Activated CD4-positive, CD25-positive, alpha-beta regulatory T cell (primary cell): ENCODE measurements around the gene TNFSF8.

Source experiments
- DNase-seq, 4 experiments: peaks; one replicate each; lab custom pipeline; 2025; lab: John Stamatoyannopoulos, UW

Gene TNFSF8

DNA sequence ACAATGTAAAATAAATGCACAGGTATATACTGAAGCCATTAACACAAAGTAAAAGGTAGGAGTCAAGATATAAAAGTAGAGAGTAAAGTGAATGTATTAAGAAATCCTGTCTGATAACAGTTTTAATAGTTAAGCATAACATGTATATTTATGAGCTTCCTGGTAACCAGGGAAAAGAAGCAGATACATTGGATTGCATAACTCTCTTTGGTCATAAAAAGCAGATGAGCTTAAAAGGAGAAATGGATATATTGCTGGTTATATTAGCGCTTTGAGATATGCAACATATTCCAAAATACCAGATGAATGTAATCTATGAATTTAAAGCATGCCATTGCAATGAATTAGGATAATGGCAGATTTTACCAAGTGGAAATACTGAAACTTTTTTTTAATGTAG lies 6.2 kb upstream of the TNFSF8 start:
- no peak for DNase-seq

DNA sequence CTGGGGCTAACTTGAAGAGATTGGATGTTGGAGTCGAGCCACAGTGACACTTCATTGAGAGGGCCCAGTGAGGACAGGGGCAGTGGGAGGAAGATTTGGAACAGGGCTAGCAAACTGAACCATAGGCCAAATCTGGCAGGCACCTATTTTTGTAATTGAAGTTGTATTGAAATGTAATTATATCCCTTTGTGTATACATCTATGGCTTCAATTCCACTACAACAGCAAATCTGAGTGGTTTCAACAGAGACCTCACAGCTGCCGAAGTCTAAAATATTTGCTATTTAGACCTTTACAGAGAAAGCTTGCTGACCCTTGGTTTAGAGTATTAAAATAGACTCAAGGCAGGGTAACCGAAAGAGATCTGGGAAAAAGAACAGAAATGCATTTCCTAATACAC lies 4.7 kb upstream of the TNFSF8 start:
- DNase-seq: no peak

DNA sequence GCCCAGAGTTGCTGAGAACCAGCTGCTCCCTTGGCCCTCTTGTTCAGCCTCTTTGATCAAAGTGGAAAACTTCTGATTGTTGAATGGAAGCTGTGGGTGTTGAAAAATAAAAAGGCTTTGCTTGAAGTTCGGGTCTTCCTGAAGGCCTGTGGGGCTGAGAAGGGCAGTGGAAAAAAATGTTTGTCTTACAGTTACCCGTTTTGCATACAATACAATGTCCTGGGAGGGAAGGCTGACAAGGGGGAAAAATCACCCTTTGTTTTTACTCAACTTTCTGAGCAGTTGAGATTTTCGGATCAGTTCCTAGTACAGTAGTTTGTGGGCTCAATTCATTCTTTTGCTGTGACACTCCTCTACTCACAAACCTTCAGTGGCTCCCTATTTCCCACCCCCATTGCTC lies 2.1 kb upstream of the TNFSF8 start:
- no peak for DNase-seq

DNA sequence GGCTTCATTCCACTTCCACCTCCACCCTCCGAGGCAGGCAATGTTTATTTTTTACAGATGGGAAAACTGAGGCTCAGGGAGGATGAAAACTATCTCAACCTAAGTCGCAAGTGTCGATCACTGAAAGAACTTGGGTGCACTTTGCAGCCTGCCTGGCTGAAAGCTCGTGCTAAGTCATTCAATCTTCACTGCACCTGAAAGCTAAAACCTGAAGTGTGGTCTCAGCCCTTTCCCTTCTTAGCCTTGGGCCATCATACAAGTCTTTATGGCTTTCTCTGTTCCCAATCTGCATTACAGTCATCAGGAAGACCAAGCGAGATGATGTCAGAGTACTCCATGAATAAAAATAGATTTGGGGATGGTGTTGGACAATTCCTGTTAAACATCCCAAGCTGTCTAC lies 1.0 kb upstream of the TNFSF8 start:
- DNase-seq: no peak

DNA sequence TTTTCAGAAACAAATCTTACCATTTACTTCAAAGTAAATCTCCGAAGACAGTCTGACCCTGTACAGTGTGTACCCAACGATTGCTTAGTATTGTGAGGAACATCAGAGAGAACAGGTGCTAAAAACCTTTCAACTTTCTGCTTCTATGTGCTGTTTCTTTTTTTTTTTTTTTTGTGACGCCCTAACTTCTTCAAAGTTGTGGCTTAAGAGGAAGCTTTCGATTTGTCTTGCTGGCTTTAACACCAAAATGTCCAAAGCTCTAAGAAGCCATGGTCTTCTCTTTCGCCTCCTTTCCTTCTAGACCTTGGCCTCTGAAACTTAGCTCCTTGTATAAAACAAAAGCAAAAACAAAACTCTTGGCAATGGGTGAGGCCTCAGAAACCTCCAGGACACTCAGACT lies 1.2 kb downstream of the TNFSF8 start:
- DNase-seq: no peak

DNA sequence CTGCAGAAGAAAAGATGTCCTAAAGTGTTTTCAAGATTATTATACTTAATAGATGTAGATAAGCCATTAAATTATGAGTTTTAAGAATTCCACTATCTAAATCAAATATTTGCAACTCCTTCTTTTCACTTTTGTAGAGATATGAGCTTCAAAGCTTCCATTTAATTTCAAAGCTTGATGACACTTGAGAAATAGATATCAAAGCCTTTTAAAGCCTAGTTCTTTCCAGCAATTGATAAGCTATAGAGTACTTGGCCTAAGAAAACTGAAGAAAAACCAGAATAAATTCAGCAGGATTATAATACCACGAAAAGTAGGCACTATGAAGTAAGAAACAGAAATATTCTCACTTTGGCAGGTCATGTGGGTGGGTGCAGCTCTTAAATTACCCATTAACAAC lies 1.7 kb downstream of the TNFSF8 start:
- DNase-seq: no peak

DNA sequence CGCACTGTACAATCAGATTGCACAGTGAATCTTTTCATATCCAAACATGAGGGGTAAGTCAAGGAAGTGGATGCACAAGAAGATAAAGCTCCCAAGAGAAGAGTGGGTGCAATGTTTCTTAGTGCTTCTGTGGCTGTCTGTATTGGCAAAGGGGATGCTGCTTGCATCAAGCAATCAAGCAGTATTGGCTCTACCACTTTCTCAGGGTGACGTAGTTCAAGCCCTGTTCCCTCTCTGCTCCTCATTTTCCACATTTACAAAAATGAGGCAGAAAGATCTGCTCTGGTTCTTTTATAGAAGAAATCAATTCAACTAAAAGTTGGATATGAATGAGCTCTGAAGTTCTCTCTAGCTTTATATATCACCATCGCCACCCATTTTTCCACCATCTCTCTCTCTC lies 2.3 kb downstream of the TNFSF8 start:
- DNase-seq: no peak

DNA sequence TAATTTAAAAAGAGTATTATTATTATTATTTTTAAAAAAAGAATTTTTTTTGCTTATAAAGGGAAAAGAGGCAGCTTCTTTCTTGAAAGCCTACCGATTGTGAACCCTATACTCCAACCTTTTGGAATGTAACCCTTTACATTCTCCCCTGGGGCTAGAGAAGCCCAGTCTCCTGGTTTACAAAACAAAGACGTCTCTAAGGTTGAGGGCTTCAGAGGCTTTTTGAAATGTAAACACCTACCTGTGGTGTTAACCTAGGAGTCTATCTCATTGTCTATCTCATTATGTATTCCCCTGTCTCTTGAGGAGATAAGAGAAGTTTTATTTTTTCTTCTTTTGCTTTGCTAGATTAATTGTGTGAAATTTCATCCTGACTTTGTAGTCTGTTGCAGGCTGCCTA lies 4.7 kb downstream of the TNFSF8 start:
- no peak for DNase-seq

DNA sequence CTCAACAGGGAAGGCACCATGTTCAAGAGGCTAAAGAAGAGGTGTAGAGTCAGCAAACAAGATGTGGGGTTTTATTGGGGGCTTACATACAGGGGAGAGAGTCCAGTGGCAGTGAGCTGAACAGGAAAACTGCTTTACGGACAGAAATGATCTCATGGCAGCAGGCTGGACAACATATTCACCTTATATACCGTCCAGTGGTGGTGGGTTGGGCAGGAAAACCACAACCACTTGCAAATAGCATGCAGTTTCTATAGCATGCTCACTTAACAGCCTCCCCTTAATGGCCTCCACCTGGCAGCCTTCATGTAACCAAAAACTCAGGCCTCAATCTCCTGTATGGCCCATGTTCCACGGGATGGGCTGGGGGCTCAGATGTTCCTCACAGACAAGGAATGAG lies 5.4 kb downstream of the TNFSF8 start:
- DNase-seq: no peak

DNA sequence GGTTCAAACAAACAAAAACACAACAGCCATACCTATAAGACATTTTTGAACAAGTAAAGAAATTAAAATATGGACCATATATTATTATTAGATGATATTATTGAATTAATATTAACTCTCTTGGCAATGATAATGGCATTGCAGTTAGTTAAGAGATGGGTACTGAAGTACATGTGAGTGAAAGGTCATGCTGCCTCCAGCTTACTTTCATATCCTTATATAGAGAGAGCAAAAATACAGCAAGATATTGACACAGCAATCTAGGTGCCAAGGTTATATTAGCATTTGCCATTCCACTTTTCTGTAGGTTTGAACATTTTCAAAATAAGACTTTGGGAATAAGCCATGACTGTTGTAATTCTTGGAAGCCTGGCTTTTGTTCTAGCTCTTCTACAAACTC lies 6.1 kb downstream of the TNFSF8 start:
- DNase-seq: no peak

DNA sequence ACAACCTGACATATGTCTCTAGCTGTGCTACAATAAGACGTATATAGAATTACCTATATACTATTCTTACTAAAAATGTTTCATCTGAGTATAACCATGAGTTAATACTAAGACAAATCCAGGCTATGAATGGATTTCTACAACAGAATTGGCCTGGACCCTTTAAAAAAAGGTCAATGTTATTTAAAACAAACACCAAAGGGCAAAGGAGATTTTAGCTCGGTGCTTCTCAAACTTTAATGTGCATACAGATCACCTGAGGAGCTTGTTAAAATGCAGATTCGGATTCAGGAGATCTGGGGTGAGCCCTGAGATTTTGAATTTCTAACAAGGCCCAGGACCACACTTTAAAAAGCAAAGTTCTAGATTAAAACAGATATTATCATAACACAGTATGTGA lies 6.5 kb downstream of the TNFSF8 start:
- DNase-seq: no peak

DNA sequence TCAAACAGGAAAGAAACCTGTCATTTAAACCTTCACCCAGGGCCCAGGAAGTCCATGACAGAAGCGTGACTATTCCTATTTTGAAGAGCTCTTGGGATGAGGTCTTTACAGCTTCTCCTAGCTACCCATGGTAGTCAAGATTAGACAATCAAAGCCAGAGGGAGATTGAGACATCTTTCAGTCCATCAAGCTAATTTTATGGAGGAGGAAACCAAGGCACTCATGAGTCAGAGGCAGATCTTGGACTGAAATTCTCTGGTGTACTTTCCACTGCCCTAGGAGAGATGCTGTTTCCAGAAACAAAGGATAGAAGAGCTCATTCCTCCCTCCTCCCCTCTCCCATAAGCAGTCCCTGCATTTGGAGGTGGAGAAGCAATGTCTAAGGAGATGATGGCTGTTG lies 9.2 kb downstream of the TNFSF8 start:
- DNase-seq: no peak

DNA sequence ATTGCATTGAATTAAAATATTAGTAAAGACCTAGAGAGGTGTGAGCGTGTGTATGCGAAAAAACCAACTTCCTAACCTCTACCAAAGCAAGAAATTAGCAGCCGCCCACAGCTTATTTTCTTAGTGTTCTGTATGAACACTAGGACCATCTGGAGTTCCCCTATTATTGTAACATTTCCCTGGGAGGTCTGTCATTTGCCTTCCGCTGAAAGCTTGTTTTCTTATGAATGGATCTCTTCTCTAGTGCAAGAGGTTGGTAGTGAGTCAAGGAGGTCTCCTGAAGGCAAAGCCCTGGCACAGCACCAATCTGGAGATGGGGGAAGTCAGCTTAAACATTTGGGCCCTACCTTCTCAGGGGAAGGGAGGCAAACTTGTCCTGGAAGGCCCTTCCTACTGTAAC lies 10.8 kb downstream of the TNFSF8 start:
- no peak for DNase-seq

DNA sequence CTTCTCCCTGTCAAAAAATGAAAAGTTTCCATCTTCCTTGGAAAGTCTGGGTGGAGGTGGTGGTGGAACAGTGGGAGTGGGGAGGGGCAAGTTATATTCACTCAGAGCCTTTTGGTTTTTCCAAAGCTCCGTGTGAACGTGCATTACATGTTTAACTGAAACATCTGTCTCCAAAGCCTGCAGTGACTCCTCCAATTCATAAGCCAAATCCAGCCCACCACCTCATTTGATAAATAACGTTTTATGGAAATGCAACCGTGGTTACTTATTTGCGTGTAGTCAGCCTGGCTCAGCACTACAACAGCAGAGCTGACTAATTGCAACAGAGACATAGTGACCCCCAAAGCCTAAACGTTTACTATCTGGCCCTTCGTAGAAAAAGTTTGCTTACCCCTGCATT lies 13.9 kb downstream of the TNFSF8 start:
- no peak for DNase-seq

DNA sequence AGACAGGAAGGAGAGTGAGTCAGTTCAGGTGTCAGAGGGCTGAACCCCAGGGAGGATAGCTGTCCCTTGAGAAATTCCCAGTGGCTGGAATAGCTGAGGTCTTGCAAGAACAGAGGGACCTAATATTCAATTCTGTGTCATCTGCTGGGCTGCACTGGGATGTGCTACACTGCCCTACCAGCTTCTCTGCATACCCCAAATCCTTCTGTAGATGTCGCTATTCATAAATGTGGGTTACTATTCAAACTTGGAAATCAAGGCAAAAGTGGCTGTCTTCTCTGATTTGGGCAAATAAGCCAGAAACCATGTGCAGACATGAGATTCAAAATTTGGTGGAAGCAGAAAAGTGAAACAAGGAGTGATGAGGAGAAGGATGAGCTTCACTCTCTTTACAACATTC lies 16.3 kb downstream of the TNFSF8 start:
- DNase-seq: no peak

DNA sequence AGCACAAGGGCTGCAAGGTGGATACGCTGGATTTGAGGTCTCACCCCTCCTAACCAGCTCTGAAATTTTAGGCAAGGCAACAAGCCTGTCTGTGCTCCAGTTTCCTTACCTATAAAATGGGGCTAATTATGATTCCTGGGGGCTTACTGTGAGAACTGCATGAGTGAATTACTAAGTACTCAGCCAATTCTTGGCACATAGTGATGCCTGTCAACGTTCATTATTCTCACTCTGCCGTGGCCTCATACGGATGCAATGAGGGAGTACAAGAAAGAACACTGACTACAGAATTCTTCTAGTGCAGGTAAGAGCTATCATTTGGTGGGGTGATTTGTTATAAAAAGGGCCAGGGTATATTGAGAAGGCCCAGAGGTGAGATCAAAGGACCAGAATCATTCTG lies 16.7 kb downstream of the TNFSF8 start:
- DNase-seq: no peak

DNA sequence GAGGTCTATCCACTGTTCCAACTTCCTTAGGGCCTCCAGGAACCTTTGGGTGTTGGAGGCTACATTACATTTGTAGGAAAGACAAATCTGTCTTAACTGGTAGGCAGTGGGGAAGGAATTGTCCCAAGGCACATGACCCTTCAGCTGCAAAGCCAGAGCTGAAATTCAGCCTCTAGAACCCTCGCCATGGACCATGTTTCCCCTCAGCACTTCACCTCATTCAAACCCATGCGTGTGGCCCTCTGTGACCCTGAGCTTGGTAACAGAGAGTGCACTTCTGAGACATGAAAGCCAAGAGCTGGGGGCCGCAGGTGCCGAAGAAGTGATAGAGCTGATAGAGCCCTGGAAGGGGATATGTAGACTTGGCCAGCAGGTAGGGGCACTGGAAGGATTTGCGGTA lies 17.2 kb downstream of the TNFSF8 start:
- no peak for DNase-seq

DNA sequence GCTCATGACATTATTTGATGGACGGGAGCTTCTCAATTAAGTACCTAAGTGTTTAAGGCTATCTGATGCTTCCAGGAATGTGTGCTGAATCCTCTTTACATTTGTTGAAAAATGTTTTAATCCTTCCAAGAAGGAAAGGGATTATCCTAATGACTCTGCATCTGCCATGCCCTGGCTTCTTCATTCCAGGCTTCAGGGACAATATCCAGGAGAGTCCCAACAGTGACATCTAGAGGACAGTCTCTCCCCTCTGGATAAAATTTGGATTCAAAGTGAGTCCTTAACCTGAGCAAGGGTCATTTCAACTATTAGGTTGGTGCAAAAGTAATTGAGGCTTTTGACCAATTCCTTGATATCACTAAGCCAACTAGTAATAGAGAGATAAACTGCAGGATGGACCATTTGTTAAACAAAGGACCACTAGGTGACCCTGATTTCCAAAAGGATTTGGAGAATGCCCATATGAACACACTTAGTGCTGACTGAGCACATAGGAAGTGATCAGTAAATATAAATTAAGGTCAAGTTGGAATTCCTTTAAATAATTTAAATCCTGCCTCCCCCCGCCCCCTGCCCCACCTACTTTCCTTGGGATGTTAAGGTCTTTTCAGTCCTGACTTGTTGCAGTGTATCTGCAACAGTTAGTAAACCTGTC lies 19.1 kb downstream of the TNFSF8 start:
- no peak for DNase-seq

DNA sequence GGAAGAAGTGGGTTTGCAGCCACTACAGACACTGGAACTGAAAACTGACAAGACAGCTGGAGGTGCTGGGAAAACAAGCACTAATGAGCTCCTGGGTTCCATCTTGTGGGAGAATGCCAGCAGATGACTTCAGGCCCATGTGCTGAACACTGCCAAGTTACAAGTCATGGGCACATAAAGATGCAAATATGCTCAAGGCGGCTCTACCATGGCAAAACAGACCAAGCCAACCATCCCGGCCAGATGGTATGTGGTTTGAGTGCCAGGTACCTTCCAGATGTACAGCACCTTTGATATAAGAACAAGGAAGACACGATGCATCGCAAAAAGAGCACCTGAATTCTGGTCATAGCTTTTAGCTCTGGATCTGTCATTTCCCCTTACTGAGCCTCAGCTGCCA lies 19.9 kb downstream of the TNFSF8 start:
- no peak for DNase-seq

DNA sequence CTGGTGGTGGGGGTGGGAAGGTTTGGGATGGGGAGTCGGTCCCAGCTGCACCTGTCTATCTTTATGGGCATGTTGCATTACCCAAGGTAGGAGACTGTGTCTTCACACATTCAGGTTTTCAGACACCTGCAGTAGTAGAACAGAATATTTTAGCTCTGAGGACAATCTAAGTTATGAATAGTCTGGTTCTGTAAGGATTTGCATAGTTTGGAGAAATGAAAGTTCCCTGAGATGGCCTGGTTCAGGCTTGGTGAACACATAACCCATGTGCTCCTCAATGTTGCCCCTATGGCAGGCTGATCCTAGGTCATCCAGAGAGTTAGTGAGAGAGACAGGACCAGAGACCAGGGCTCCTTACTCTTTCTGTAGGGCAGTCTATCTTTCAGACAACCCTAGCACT lies 20.7 kb downstream of the TNFSF8 start:
- DNase-seq: no peak

DNA sequence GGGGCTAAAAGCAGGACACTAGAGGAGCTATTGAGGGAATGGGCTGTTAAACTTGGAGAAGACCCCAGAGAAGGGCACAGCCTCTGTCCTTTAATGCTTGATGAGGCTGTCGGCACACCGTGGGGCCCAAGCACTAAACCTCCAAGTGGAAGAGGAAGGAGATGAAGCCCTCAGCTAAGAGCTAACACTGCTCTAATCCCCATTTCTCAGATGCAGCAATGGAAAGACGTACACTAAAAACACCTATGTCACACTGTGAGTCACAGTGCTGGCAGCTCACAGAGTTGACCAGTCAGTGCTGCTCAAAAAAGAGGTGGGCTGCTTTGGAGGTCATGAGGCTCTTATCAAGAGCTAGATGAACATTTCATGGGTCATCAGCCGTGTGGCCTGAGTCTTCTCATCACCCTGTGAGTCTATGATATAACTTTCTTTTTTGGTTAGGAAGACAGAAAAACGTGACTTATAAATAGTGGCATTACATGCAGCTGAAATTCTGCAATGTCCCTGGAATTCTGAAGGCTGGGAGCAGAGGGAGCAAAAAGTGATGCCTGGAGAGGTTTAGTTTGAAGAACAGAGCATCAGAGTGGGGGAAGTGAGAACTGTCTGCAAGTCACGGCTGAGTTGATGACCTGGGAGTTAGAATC lies 21.5 kb downstream of the TNFSF8 start:
- DNase-seq: no peak

DNA sequence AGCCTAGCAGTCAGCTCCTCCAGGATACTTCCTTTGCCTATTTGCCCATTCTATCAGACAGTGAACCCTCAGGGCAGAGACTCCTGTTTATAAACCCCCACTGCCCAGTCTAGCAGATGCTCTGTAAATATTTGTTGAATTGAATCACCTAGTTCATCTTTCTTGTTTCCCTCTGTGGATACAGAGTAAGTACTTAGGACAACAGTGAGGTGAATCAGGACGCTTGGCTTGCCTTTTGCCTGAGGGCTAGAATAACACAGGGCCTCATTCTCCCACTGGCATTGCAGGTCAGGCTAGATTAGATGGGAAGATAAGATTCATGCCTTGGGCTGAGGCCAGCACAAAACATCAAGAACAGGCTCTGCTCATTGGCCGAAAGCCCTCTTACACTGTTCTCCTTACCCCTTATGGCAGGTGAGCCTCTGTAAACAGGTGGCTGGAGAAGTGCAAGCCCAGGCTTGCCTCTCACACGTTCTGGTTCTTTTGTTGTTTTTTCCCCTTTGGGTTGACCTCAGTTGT lies 22.2 kb downstream of the TNFSF8 start:
- no peak for DNase-seq

DNA sequence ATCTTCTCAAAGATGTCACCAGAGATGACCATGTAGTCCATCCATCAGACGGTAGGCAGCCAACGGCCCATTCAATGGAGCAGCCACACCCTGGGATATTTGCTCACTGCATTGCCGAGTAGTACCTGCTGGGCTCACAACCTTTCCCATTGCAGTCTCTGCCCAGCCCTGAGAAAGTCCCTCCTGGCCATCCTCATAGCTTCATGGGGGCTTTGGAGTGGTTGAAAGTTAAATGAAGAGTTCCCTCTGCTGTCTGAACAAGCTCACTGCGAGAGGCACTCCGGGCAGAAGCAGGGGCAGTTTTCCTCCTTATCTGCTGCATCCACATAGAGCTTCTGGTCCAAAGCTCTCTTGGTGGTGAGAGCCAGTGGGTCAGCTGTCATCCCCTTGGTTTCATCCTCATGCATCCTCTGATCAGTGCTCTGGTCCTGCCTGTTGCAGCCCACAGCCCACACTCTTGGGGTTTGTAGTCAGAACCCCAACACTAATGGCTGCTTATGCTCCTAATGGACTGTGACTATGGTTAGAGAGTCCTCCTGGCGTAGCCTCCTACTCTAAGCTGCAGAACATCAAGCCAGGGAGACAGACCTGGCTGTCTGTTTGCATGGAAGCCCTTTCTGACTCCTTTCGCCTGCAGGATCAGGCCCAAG lies 23.3 kb downstream of the TNFSF8 start:
- DNase-seq: no peak
